Measurements from ENCODE around the gene HARS1. TPM values are rescaled to one million over a fixed set of nuclear protein-coding genes. Genes with fewer than 3 reads are reported as not detected.

Gene HARS1
- total and polyA plus RNA-seq, 2 of the 13 experiments (the other 11 are each of a cell fraction or from before 2014, with no cell fraction given), result 36.9 to 66.2 TPM

GRCh38 chr5:140633021-140633471 lies 58.1 kb downstream of the HARS1 start, which contains the start of gene CD14 (continued):
- no peak for TF ChIP-seq STAT6 (CRISPR knock-in tag; IDR thresholded peaks at IDR 0.05; ENCODE audit: borderline replicate concordance)
- TF ChIP-seq ZNF335 (CRISPR knock-in tag; IDR thresholded peaks at IDR 0.05), result peak; percentile 38; the same call in 1 of the 2 replicates
- no peak for TF ChIP-seq PLRG1 (conservative IDR thresholded peaks at IDR 0.05)
- peak; percentile 11 for TF ChIP-seq TEAD3 (CRISPR knock-in tag; optimal IDR thresholded peaks at IDR 0.05; ENCODE audit: borderline replicate concordance)
- no peak for TF ChIP-seq SOX6 (IDR thresholded peaks at IDR 0.05)
- 0 out of 2 replicates have a peak, but pooled peaks have one; percentile 47 for TF ChIP-seq SOX6 (CRISPR knock-in tag; IDR thresholded peaks at IDR 0.05)
- TF ChIP-seq HIC2 (CRISPR knock-in tag; IDR thresholded peaks at IDR 0.05; ENCODE audit: low read depth), result peak; percentile 46; the same call in 1 of the 2 replicates
- peak; percentile 78 for TF ChIP-seq FOSL2 (CRISPR knock-in tag; IDR thresholded peaks at IDR 0.05)
- TF ChIP-seq FOXK1 (CRISPR knock-in tag; IDR thresholded peaks at IDR 0.05; ENCODE audit: borderline replicate concordance, low read depth), result peak; percentile 34; the same call in 1 of the 2 replicates
- 0 out of 2 replicates have a peak, but pooled peaks have one; percentile 49 for TF ChIP-seq ZBTB4 (CRISPR knock-in tag; IDR thresholded peaks at IDR 0.05; ENCODE audit: borderline replicate concordance)
- TF ChIP-seq HNF4A (CRISPR knock-in tag; IDR thresholded peaks at IDR 0.05), result peak; percentile 51
- peak; percentile 19; the same call in 1 of the 2 replicates for TF ChIP-seq ZGPAT (CRISPR knock-in tag; IDR thresholded peaks at IDR 0.05)
- TF ChIP-seq ARID5B (CRISPR knock-in tag; IDR thresholded peaks at IDR 0.05), result peak; percentile 76
- TF ChIP-seq HNF1B (CRISPR knock-in tag; IDR thresholded peaks at IDR 0.05), result peak; percentile 75
